ENCODE data around the gene SHOC2. TPM values are rescaled to one million over a fixed set of nuclear protein-coding genes. Genes with fewer than 3 reads are reported as not detected.
A peak's percentile ranks its signal among the peaks of the same experiment; 100 is the strongest.

SHOC2 gene
- polyA plus RNA-seq, 3 donors: 13.9 to 69.9 (median 68.9) TPM

- Histone ChIP-seq H3K4me2 (replicated peaks; ENCODE audit: extremely low read depth, low read length, poor library complexity, severe bottlenecking) (no peak overlapping the region), H3K79me2 (ENCODE audit: insufficient read depth, low read length) (peaks cover 100% of the 10 kb centered on the region), H3K36me3 (replicated peaks in 1 of 2; ENCODE audit: control insufficient read depth in 1 of 2, insufficient read depth in 2 of 2, low read length in 2 of 2) (peaks cover 0 to 21% of the 10 kb centered on the region in 2 donors), H3K4me1 (ENCODE audit: control insufficient read depth in 1 of 2, insufficient read depth in 2 of 2, low read length in 2 of 2) (no peaks in the 10 kb centered on the region), H3K27me3 (ENCODE audit: control insufficient read depth in 2 of 2, insufficient read depth in 2 of 2, low read length in 2 of 2) (no peaks in the 10 kb centered on the region), H3K27ac (ENCODE audit: low read depth in 1 of 2, low read length in 2 of 2) (no peak overlapping the region), H2AFZ (ENCODE audit: insufficient read depth, low read depth, low read length, poor library complexity, severe bottlenecking) (no peak overlapping the region), H3K4me3 (replicated peaks in 1 of 3; ENCODE audit: low read depth in 2 of 3, low read length in 3 of 3) (no peak overlapping the region), H4K20me1 (ENCODE audit: insufficient read depth, low read length) (peaks cover 100% of the 10 kb centered on the region), H3K9me3 (replicated peaks in 1 of 2; ENCODE audit: control insufficient read depth in 1 of 2, insufficient read depth in 1 of 2, low read length in 2 of 2) (no peaks in the 10 kb centered on the region), H3K9ac (ENCODE audit: insufficient read depth, low read length, poor library complexity, severe bottlenecking) (no peak overlapping the region)
- peaks cover 6% of the 10 kb centered on the region for H3K4me1 Mint-ChIP-seq
- H3K4me3 Mint-ChIP-seq: no peak overlapping the region
- intact Hi-C loops (cut with micrococcal nuclease): no loop called here
- no peak for DNase-seq
- H3K9me3 Mint-ChIP-seq: peaks cover 0 to 3% (median 0%) of the 10 kb centered on the region in 7 donors
- H3K27me3 Mint-ChIP-seq (ENCODE audit: low read depth in 3 of 3): no peaks in the 10 kb centered on the region
- peak overlapping the region in 1 of 7 donors; percentile 50 for H3K27ac Mint-ChIP-seq
- no peak for TF ChIP-seq CTCF (IDR thresholded peaks at IDR 0.05)
- over 99% methylated on average over 18 of the region's 18 CpGs for WGBS (ENCODE audit: insufficient coverage)
- peaks cover 24 to 30% of the 10 kb centered on the region in 2 donors for H3K36me3 Mint-ChIP-seq
These were observed 17.4 kb downstream of the SHOC2 start for GRCh38 chr10:110936757-110937156.

GRCh38 chr10:110939419-110939818 lies 20.0 kb downstream of the SHOC2 start:
- Mint-ChIP-seq H3K9me3 (peaks cover 0 to 3% (median 0%) of the 10 kb centered on the region in 7 donors), H3K4me3 (no peak overlapping the region), H3K36me3 (peaks cover 39 to 53% of the 10 kb centered on the region in 2 donors), H3K27ac (no peak overlapping the region), H3K27me3 (ENCODE audit: low read depth in 3 of 3) (no peaks in the 10 kb centered on the region), H3K4me1 (peaks cover 15% of the 10 kb centered on the region)
- Histone ChIP-seq H3K4me2 (replicated peaks; ENCODE audit: extremely low read depth, low read length, poor library complexity, severe bottlenecking) (no peak overlapping the region), H3K9me3 (replicated peaks in 1 of 2; ENCODE audit: control insufficient read depth in 1 of 2, insufficient read depth in 1 of 2, low read length in 2 of 2) (no peaks in the 10 kb centered on the region), H3K36me3 (replicated peaks in 1 of 2; ENCODE audit: control insufficient read depth in 1 of 2, insufficient read depth in 2 of 2, low read length in 2 of 2) (peaks cover 2 to 41% of the 10 kb centered on the region in 2 donors), H3K79me2 (ENCODE audit: insufficient read depth, low read length) (peaks cover 100% of the 10 kb centered on the region), H3K4me3 (replicated peaks in 1 of 3; ENCODE audit: low read depth in 2 of 3, low read length in 3 of 3) (no peak overlapping the region), H3K27me3 (ENCODE audit: control insufficient read depth in 2 of 2, insufficient read depth in 2 of 2, low read length in 2 of 2) (no peaks in the 10 kb centered on the region), H3K9ac (ENCODE audit: insufficient read depth, low read length, poor library complexity, severe bottlenecking) (no peak overlapping the region), H3K27ac (ENCODE audit: low read depth in 1 of 2, low read length in 2 of 2) (no peak overlapping the region), H4K20me1 (ENCODE audit: insufficient read depth, low read length) (peaks cover 100% of the 10 kb centered on the region), H2AFZ (ENCODE audit: insufficient read depth, low read depth, low read length, poor library complexity, severe bottlenecking) (no peak overlapping the region), H3K4me1 (ENCODE audit: control insufficient read depth in 1 of 2, insufficient read depth in 2 of 2, low read length in 2 of 2) (no peaks in the 10 kb centered on the region)
- no CpG with 5 or more reads among the region's 4 CpGs for WGBS (ENCODE audit: insufficient coverage)
- DNase-seq: no peak
- intact Hi-C loops (cut with micrococcal nuclease): no loop called here
- TF ChIP-seq CTCF (IDR thresholded peaks at IDR 0.05): no peak
